ENCODE measurements around the gene F8.
"Not testable (repeated sequence)": the region's sequence is repeated elsewhere in the genome, so short reads cannot be mapped to it uniquely, and the experiment has no call there.

Gene F8

GRCh38 chrX:154829134-154829533, 193.4 kb downstream of the F8 start:
- Histone ChIP-seq H3K27me3 (ENCODE audit: insufficient read depth, insufficient read length) (no peaks in the 10 kb centered on the region), H3K4me1 (ENCODE audit: insufficient read depth, insufficient read length) (no peaks in the 10 kb centered on the region), H3K4me3 (ENCODE audit: insufficient read length, low read depth) (no peak overlapping the region), H3K9me3 (ENCODE audit: insufficient read depth, low read length) (no peaks in the 10 kb centered on the region), H3K9ac (ENCODE audit: insufficient read length, low read depth) (no peak overlapping the region), H3K36me3 (ENCODE audit: insufficient read depth, insufficient read length, low read length) (no peaks in the 10 kb centered on the region)
- TF ChIP-seq YY1 (IDR thresholded peaks at IDR 0.05; ENCODE audit: insufficient read depth, insufficient read length) (no peak), SUZ12 (IDR thresholded peaks at IDR 0.05; ENCODE audit: extremely low read depth, insufficient read depth, insufficient read length) (no peak), ZNF274 (IDR thresholded peaks at IDR 0.05; ENCODE audit: low read depth, low read length) (no peak)
- no peak for DNase-seq (ENCODE audit: low read depth, low spot score)

DNA sequence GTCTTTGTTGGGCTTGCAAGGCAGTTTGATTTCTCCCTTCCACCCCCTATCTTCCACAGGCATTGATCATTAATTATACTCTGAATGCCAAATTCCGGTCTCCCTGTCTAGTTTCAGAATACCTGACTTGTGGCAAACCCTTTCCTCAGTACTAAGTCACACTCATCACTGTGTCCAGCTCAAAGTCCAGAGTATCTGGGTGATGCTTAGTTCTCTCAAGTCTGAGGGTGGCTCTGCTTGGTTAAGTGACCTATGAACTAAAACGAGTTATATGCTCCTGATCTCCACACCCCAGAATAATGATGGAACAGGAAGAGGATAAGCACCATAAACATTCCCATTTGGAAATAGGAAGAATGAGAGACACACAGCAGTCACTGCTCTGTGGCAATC, 194.5 kb downstream of the F8 start:
- no peaks in the 10 kb centered on the region for H3K27me3 ChIP-seq (ENCODE audit: insufficient read depth, insufficient read length)
- H3K4me3 ChIP-seq (ENCODE audit: insufficient read length, low read depth) = no peak overlapping the region
- no peaks in the 10 kb centered on the region for H3K4me1 ChIP-seq (ENCODE audit: insufficient read depth, insufficient read length)
- no peaks in the 10 kb centered on the region for H3K36me3 ChIP-seq (ENCODE audit: insufficient read depth, insufficient read length, low read length)
- no peak for DNase-seq (ENCODE audit: low read depth, low spot score)
- TF ChIP-seq SUZ12 (IDR thresholded peaks at IDR 0.05; ENCODE audit: extremely low read depth, insufficient read depth, insufficient read length) (no peak), YY1 (IDR thresholded peaks at IDR 0.05; ENCODE audit: insufficient read depth, insufficient read length) (no peak), ZNF274 (IDR thresholded peaks at IDR 0.05; ENCODE audit: low read depth, low read length) (no peak)
- no peak overlapping the region for H3K9ac ChIP-seq (ENCODE audit: insufficient read length, low read depth)
- H3K9me3 ChIP-seq (ENCODE audit: insufficient read depth, low read length) = no peaks in the 10 kb centered on the region

DNA sequence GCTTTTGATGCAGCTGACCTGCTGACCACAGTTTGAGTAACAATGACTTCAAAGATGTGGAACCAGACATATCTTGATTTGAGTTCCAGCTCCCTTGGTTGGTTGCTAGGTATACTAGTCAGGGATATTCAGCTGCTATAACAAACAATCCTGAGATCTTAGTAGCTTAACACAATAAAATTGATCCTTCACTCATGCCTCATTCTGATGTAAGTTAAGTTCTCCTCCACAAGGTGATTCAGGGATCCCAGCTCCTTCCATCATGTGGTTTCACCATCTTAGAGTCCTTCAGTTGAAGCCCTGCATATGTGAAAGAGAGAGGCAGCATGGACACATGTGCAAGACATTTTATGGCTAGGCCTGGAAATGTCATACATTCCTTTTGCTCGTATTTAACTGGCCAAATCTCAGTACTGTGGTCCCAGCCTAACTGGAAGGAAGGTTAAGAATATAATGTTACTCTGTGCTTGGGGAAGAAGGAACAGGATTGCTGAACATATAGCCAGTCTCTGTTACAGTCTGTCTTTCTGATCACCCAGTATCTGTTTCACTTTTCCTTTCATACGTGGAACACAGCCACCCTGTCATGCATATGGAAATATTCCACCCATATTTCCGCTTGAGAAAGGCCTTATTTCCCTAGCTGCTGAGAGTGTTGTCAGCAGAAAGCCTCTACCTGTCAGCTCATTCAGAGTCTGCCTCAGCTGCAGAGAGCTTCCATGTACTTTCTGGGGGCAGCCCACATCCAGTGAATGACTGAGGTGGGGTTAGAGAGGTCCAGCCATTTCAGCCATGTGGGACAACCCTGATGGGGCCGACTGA, 195.1 kb downstream of the F8 start:
- Histone ChIP-seq H3K9me3 (ENCODE audit: insufficient read depth, low read length) (no peaks in the 10 kb centered on the region), H3K36me3 (ENCODE audit: insufficient read depth, insufficient read length, low read length) (no peaks in the 10 kb centered on the region), H3K9ac (ENCODE audit: insufficient read length, low read depth) (no peak overlapping the region), H3K4me3 (ENCODE audit: insufficient read length, low read depth) (no peak overlapping the region), H3K4me1 (ENCODE audit: insufficient read depth, insufficient read length) (no peaks in the 10 kb centered on the region), H3K27me3 (ENCODE audit: insufficient read depth, insufficient read length) (no peaks in the 10 kb centered on the region)
- no peak for DNase-seq (ENCODE audit: low read depth, low spot score)
- TF ChIP-seq ZNF274 (IDR thresholded peaks at IDR 0.05; ENCODE audit: low read depth, low read length) (no peak), YY1 (IDR thresholded peaks at IDR 0.05; ENCODE audit: insufficient read depth, insufficient read length) (no peak), SUZ12 (IDR thresholded peaks at IDR 0.05; ENCODE audit: extremely low read depth, insufficient read depth, insufficient read length) (no peak)

GRCh38 chrX:154825586-154825985, 196.9 kb downstream of the F8 start:
- not testable (repeated sequence) for H3K36me3 ChIP-seq (ENCODE audit: insufficient read depth, insufficient read length, low read length); H3K9ac ChIP-seq (ENCODE audit: insufficient read length, low read depth); H3K4me1 ChIP-seq (ENCODE audit: insufficient read depth, insufficient read length); H3K9me3 ChIP-seq (ENCODE audit: insufficient read depth, low read length); H3K4me3 ChIP-seq (ENCODE audit: insufficient read length, low read depth); DNase-seq (ENCODE audit: low read depth, low spot score); H3K27me3 ChIP-seq (ENCODE audit: insufficient read depth, insufficient read length)

GRCh38 chrX:154824638-154825037, 197.9 kb downstream of the F8 start:
- Histone ChIP-seq H3K4me3 (ENCODE audit: insufficient read length, low read depth) (no peak overlapping the region), H3K9me3 (ENCODE audit: insufficient read depth, low read length) (no peaks in the 10 kb centered on the region), H3K36me3 (ENCODE audit: insufficient read depth, insufficient read length, low read length) (no peaks in the 10 kb centered on the region), H3K9ac (ENCODE audit: insufficient read length, low read depth) (no peak overlapping the region), H3K27me3 (ENCODE audit: insufficient read depth, insufficient read length) (no peaks in the 10 kb centered on the region), H3K4me1 (ENCODE audit: insufficient read depth, insufficient read length) (no peaks in the 10 kb centered on the region)
- TF ChIP-seq YY1 (IDR thresholded peaks at IDR 0.05; ENCODE audit: insufficient read depth, insufficient read length) = no peak
- no peak for TF ChIP-seq ZNF274 (IDR thresholded peaks at IDR 0.05; ENCODE audit: low read depth, low read length)
- no peak for TF ChIP-seq SUZ12 (IDR thresholded peaks at IDR 0.05; ENCODE audit: extremely low read depth, insufficient read depth, insufficient read length)
- DNase-seq (ENCODE audit: low read depth, low spot score) = no peak

GRCh38 chrX:154822029-154822428, 200.5 kb downstream of the F8 start:
- H3K4me3 ChIP-seq (ENCODE audit: insufficient read length, low read depth) = no peak overlapping the region
- H3K27me3 ChIP-seq (ENCODE audit: insufficient read depth, insufficient read length) = no peaks in the 10 kb centered on the region
- no peaks in the 10 kb centered on the region for H3K36me3 ChIP-seq (ENCODE audit: insufficient read depth, insufficient read length, low read length)
- TF ChIP-seq ZNF274 (IDR thresholded peaks at IDR 0.05; ENCODE audit: low read depth, low read length) (no peak), YY1 (IDR thresholded peaks at IDR 0.05; ENCODE audit: insufficient read depth, insufficient read length) (no peak), SUZ12 (IDR thresholded peaks at IDR 0.05; ENCODE audit: extremely low read depth, insufficient read depth, insufficient read length) (no peak)
- no peaks in the 10 kb centered on the region for H3K4me1 ChIP-seq (ENCODE audit: insufficient read depth, insufficient read length)
- DNase-seq (ENCODE audit: low read depth, low spot score) = no peak
- H3K9ac ChIP-seq (ENCODE audit: insufficient read length, low read depth) = no peak overlapping the region
- no peaks in the 10 kb centered on the region for H3K9me3 ChIP-seq (ENCODE audit: insufficient read depth, low read length)

DNA sequence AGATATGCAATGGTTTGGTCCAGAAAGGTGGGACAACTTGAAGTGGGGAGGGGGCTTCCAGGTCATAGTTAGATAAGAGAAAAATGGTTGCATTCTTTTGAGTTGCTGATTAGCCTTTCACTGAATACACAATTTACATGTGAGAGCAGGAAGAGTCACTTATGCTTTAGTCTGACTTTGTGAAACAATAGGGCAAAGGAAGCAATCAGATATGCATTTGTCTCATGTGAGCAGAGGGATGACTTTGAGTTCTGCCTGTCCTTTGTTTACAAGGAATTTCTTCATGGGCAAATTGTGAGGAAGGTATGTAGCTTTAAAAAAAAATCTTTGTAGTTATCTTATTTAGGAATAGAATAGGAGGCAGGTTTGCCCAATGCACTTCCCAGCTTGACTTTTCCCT, 201.0 kb downstream of the F8 start:
- TF ChIP-seq YY1 (IDR thresholded peaks at IDR 0.05; ENCODE audit: insufficient read depth, insufficient read length) (no peak), SUZ12 (IDR thresholded peaks at IDR 0.05; ENCODE audit: extremely low read depth, insufficient read depth, insufficient read length) (no peak), ZNF274 (IDR thresholded peaks at IDR 0.05; ENCODE audit: low read depth, low read length) (no peak)
- Histone ChIP-seq H3K9me3 (ENCODE audit: insufficient read depth, low read length) (no peaks in the 10 kb centered on the region), H3K4me1 (ENCODE audit: insufficient read depth, insufficient read length) (no peaks in the 10 kb centered on the region), H3K36me3 (ENCODE audit: insufficient read depth, insufficient read length, low read length) (no peaks in the 10 kb centered on the region), H3K27me3 (ENCODE audit: insufficient read depth, insufficient read length) (no peaks in the 10 kb centered on the region), H3K9ac (ENCODE audit: insufficient read length, low read depth) (no peak overlapping the region), H3K4me3 (ENCODE audit: insufficient read length, low read depth) (no peak overlapping the region)
- DNase-seq (ENCODE audit: low read depth, low spot score) = no peak

Measured in NT2/D1 (cell line).